ENCODE data around the gene NECAB2. TPM values are rescaled to one million over a fixed set of nuclear protein-coding genes. Genes with fewer than 3 reads are reported as not detected.

NECAB2 gene
- 0.39 TPM in 1 of 2 replicates, not detected in the other for total RNA-seq

DNA sequence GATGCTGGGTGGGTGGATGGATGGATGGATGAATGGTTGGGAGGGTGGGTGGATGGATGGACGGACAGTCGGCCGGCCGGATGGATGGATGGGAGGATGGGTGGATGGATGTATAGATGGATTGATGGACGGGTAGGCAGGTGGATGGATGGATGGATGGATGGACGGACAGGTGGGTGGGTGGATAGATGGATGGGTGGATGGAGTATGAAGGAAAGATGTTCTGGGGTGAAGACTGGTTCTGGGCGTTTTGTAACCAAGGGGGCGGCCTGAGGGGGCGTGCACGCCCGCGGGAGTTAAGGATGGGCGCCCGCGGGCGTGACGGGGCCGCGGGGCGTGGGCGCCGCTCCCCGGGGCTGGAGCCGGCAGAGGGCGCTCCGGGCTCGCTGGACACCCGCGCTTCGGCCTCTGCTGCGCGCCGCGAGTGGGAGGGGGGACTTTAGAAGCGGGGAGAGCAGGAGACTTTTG is at the start of gene NECAB2:
Gene NECAB2, plus strand, starts transcription at position 407 of the 468 bp plus-strand sequence. CDS start 405 bp downstream, outside the sequence.

DNA sequence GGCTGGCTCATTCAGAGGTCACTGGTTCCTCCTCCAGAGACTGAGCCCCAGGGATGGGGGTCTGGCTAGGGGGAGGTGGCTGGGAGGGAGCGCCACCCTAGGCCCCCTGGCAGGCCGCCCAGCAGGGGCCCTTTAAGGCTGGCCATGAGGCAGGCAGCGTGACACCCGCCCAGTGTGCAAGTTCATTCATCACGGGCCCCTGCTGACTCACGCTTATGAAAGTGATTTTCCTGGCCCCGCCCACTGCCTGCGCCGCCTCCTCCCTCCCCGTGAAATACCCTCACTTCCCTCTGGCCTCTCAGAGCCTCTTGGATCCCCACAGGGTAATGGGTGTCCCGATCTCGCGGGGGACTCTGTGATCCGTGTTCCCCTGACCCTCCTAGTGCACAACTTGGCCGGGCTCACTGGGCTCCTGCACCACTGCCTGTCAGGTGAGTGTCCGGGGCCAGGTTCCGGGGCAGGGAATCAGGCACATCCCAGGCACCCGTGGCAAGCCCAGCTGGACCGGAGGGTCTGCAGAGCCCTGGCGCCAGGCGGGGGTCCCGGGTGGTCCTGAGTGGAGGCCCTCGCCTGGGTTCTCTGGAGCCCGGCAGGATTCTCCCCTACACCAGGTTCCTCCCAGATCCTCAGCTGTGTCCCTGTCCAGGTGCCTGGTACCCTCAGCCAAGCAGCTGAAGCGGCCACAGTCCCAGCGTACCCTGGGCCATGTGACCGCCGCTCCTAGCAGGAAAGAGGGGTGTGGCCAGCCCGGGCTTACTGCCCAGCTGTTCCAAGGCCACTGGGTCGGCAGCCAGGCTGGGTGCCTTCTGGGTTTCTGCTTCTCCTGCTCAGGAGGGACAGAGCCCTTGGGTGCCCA is 14.9 kb upstream of the NECAB2 start, which contains the start of gene OSGIN1:
Gene OSGIN1, plus strand, starts transcription at position 301 of the 856 bp plus-strand sequence. CDS start 4,432 bp downstream, outside the sequence.

DNA sequence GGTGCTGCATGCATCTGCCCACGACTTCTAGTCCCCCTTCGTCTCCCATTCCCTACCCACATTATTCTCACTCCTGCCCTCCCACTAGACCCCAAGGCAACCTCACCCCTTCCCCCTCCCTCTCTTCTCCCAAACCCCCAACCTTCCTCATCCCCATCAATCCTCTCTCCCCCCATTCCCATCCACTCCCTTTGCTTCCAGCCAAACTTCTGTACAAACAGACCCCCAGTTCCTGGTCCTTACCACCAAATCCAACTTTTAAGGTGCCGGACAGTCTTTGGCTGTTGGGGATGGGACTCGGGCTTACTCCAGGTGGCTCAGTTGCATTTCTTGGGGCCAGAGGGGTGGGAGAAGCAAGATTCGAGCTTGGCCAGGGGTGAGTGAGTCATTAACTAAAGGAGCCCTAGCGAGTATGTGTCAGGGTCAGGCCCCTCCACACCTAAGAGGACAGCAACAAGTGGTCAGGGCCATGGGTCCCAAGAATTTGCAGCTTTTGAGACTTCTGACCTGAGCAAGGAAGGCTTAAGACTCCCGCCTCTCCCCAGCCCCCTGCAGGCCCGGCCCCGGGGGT is 74.3 kb downstream of the NECAB2 start, which contains the start of gene SLC38A8:
Gene SLC38A8, minus strand, starts transcription at position 488 of the 571 bp plus-strand sequence. CDS start 638 bp downstream, outside the sequence.

Other genes with a start within 250 kb of the NECAB2 start
- gene HSBP1, start 160.3 kb upstream of the NECAB2 start, total RNA-seq: 14.7 and 37.6 TPM in 2 replicates
- gene MLYCD, start 69.1 kb upstream of the NECAB2 start, total RNA-seq: 1.3 and 2.5 TPM in 2 replicates
- 3.2 and 4.1 TPM in 2 replicates for gene OSGIN1, start 15.0 kb upstream of the NECAB2 start, total RNA-seq
- not detected in 2 replicates for gene SLC38A8, start 74.6 kb downstream of the NECAB2 start, total RNA-seq
- gene MBTPS1, start 148.7 kb downstream of the NECAB2 start, total RNA-seq: 85.1 and 87.3 TPM in 2 replicates
- gene HSDL1, start 176.9 kb downstream of the NECAB2 start, total RNA-seq: 18.0 and 20.4 TPM in 2 replicates
- not detected in 2 replicates for gene DNAAF1, start 177.1 kb downstream of the NECAB2 start, total RNA-seq
- 18.9 and 36.2 TPM in 2 replicates for gene TAF1C, start 218.8 kb downstream of the NECAB2 start, total RNA-seq
- gene ADAD2, start 222.9 kb downstream of the NECAB2 start, total RNA-seq: not detected in 2 replicates